ENCODE measurements around the gene SULT2B1.
"Not testable (repeated sequence)": the region's sequence is repeated elsewhere in the genome, so short reads cannot be mapped to it uniquely, and the experiment has no call there.

The SULT2B1 gene

GRCh38 chr19:48551437-48552302, at the start of gene SULT2B1:
TSS of gene SULT2B1 (plus strand) at chr19:48552172. CDS start at chr19:48552253, 81 bp downstream.
- peak; percentile 94 for DNase-seq

DNA sequence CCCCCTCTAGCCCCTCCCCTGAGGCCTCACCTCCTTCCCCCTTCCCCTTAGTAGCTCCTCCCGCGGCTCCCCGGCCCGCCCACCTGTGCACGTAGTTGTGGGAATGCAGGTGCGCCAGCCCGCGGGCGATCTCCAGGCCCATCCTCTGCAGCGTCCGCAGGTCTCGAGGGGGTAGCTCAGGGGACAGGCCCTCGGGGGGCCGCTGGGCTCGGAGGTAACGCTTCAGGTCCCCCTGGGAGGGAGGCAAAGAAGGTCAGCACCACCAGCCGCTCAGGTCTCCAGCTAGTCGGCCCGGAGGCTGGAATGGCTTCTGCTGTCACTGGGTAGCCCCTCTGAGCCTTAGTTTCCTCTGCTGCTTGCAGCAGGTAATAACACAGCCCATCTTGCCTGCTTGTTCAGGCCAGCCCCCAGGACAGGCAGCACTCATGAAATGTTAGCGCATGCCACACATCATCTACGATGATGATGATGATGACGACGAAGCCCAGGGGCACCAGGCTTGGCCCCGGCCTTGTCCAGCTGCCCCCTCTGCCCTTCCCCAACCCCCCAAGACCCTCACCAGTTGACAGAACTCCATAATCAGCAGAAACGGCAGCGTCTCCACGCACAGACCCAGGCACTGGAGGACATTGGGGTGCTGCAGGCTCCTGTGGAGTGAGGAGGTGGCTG, 49.5 kb upstream of the SULT2B1 start:
- no peak for DNase-seq

- DNase-seq, result no peak
These were observed 45.7 kb upstream of the SULT2B1 start for GRCh38 chr19:48506138-48506733.

GRCh38 chr19:48507911-48508439, 44.0 kb upstream of the SULT2B1 start:
- no peak for DNase-seq

GRCh38 chr19:48508729-48509411, 43.1 kb upstream of the SULT2B1 start:
- no peak for DNase-seq

GRCh38 chr19:48509467-48510194, 42.3 kb upstream of the SULT2B1 start:
- DNase-seq, result no peak

- no peak for DNase-seq
These were observed 41.3 kb upstream of the SULT2B1 start for GRCh38 chr19:48510421-48511268.

GRCh38 chr19:48511321-48511731, 40.6 kb upstream of the SULT2B1 start:
- DNase-seq, result no peak

GRCh38 chr19:48511800-48512503, 40.0 kb upstream of the SULT2B1 start, which contains the start of gene LMTK3:
TSS of gene LMTK3 (minus strand) at chr19:48511835. CDS start at chr19:48511576, 259 bp downstream.
- DNase-seq, result peak; percentile 29

DNA sequence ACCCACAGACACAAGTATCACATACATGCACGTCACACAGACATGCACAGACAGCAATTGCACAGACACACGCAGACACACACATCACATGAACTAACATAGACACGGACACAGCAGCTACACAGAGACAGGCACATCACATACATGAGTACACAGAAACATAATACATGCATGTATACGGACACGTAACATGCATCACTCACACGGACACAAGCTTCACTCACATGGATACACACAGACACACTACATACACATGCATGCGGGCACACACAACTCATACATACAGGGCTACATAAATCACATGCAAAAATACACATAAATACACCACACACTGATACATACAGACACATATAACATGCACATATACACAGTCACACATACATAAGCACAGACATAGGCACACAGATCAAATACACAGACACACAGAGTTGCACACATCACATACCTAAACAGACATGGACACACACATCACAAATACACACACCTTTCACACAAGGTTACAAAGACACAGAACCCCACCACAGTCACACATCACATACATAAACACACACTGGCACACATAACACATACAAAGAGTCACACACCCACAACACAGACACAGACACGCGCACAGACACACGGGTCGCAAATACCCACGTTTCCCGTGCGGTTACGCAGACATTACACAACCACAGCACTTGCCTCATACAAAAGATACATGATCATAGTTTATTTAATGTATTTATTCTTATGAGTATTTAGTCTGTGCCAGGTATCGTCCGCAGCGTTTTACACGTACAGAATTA, 39.3 kb upstream of the SULT2B1 start:
- no peak for DNase-seq

- peak; percentile 47 for DNase-seq
These were observed 38.5 kb upstream of the SULT2B1 start for GRCh38 chr19:48513289-48514122.

GRCh38 chr19:48514123-48514458, 37.9 kb upstream of the SULT2B1 start:
- no peak for DNase-seq

DNA sequence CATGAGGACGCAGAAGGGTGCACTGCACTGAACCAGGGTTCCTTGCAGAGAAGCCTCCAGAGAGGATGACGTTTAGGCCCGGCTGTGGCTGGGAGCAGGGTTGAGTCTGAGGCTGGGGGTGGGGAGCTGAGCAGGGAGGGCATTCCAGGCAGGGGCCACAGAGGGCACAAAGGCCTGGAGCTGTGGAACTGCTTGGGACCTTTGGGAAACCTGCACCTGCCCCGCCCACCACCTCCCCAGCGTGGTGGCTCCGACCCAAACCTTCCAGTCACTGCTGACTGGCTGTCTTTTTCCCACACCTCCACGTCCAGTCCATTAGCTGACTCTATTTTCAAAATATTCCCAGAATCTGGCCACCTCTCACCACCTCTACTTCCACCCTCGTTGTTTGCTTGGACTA, 35.4 kb upstream of the SULT2B1 start:
- DNase-seq, result no peak

GRCh38 chr19:48518207-48518606, 33.8 kb upstream of the SULT2B1 start:
- DNase-seq, result no peak

DNA sequence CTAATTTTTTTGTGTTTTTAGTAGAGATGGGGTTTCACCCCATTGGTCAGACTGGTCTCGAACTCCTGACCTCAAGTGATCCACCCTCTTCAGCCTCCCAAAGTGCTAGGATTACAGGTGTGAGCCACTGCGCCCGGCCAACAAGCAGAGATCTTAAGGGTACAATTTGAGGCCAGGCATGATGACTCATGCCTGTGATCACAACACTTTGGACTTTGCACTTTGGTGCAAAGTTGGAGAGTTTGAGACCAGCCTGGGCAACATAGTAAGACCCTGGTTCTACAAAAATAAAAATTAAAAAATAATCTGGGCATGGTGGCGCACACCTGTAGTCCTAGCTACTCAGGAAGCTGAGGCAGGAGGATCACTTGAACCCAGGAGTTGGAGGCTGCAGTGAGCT, 32.5 kb upstream of the SULT2B1 start:
- DNase-seq, result not testable (repeated sequence)

- no peak for DNase-seq
These were observed 31.8 kb upstream of the SULT2B1 start for GRCh38 chr19:48520134-48520533.

GRCh38 chr19:48524221-48524620, 27.8 kb upstream of the SULT2B1 start:
- no peak for DNase-seq

GRCh38 chr19:48524732-48525131, 27.2 kb upstream of the SULT2B1 start:
- DNase-seq, result no peak

DNA sequence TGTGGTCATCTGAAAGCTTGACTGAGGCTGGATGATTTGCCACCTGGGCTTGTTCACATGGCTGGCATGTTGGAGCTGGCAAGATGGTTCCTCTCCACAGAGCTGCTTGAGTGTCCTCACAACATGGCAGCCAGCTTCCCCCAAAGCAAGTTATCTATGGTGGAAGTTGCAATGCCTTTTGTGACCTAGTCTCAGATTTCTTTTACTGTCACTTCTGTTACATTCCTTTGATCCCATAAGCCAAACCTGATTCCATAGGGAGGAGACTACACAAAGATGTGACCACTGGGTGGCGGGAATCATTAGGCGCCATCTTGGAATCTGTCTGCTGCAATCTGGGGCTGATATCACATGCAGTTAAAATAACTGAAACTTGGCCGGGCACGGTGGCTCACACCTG, 22.8 kb upstream of the SULT2B1 start:
- DNase-seq, result no peak
